ENCODE measurements around the gene TRIM27.
"Not testable (repeated sequence)": the region's sequence is repeated elsewhere in the genome, so short reads cannot be mapped to it uniquely, and the experiment has no call there.

The TRIM27 gene

GRCh38 chr6:28862077-28862476 is 61.7 kb downstream of the TRIM27 start:
- H3K9me3 ChIP-seq = peaks cover 0 to 4% (median 0%) of the 10 kb centered on the region in 3 donors
- no peaks in the 10 kb centered on the region for H3K27me3 ChIP-seq
- no peak for DNase-seq
- H3K4me1 ChIP-seq = peaks cover 0 to 14% (median 7%) of the 10 kb centered on the region in 4 donors
- intact Hi-C loops (cut with DNase I; ENCODE audit: low total_unique reads) = loop anchor here (5.0 to 10.0 kb wide), 2 partner anchors 80 to 153 kb away; no protein-coding TSS in a partner anchor
- TF ChIP-seq CTCF (IDR thresholded peaks at IDR 0.05) = no peak
- no peak overlapping the region for H3K4me3 ChIP-seq
- no peaks in the 10 kb centered on the region for H3K36me3 ChIP-seq
- no peak overlapping the region for H3K27ac ChIP-seq

GRCh38 chr6:28861339-28861738 is 62.4 kb downstream of the TRIM27 start:
- no peaks in the 10 kb centered on the region for H3K27me3 ChIP-seq
- DNase-seq = no peak
- H3K4me1 ChIP-seq = peaks cover 0 to 8% (median 4%) of the 10 kb centered on the region in 4 donors
- no peak overlapping the region for H3K4me3 ChIP-seq
- TF ChIP-seq CTCF (IDR thresholded peaks at IDR 0.05) = no peak
- H3K36me3 ChIP-seq = no peaks in the 10 kb centered on the region
- no peak overlapping the region for H3K27ac ChIP-seq
- intact Hi-C loops (cut with DNase I; ENCODE audit: low total_unique reads) = loop anchor here (5.0 to 10.0 kb wide), 2 partner anchors 81 to 153 kb away; no protein-coding TSS in a partner anchor
- H3K9me3 ChIP-seq = peaks cover 0 to 4% (median 0%) of the 10 kb centered on the region in 3 donors

GRCh38 chr6:28860581-28860980 is 63.2 kb downstream of the TRIM27 start:
- Histone ChIP-seq H3K36me3 (no peaks in the 10 kb centered on the region), H3K27me3 (no peaks in the 10 kb centered on the region), H3K9me3 (no peaks in the 10 kb centered on the region), H3K27ac (no peak overlapping the region), H3K4me3 (no peak overlapping the region), H3K4me1 (peaks cover 0 to 7% (median 4%) of the 10 kb centered on the region in 4 donors)
- intact Hi-C loops (cut with DNase I; ENCODE audit: low total_unique reads) = loop anchor here (5.0 to 10.0 kb wide), 2 partner anchors 82 to 154 kb away; no protein-coding TSS in a partner anchor
- no peak for TF ChIP-seq CTCF (IDR thresholded peaks at IDR 0.05)
- no peak for DNase-seq

GRCh38 chr6:28858963-28859362 is 64.8 kb downstream of the TRIM27 start:
- Histone ChIP-seq H3K4me1 (peaks cover 0 to 3% (median 0%) of the 10 kb centered on the region in 4 donors), H3K4me3 (no peak overlapping the region), H3K9me3 (no peaks in the 10 kb centered on the region), H3K27ac (no peak overlapping the region), H3K27me3 (no peaks in the 10 kb centered on the region), H3K36me3 (no peaks in the 10 kb centered on the region)
- DNase-seq = no peak
- TF ChIP-seq CTCF (IDR thresholded peaks at IDR 0.05) = no peak
- intact Hi-C loops (cut with DNase I; ENCODE audit: low total_unique reads) = no loop called here

- no peak overlapping the region for H3K27ac ChIP-seq
- intact Hi-C loops (cut with DNase I; ENCODE audit: low total_unique reads) = no loop called here
- no peaks in the 10 kb centered on the region for H3K9me3 ChIP-seq
- no peaks in the 10 kb centered on the region for H3K36me3 ChIP-seq
- H3K4me1 ChIP-seq = no peaks in the 10 kb centered on the region
- no peak overlapping the region for H3K4me3 ChIP-seq
- no peaks in the 10 kb centered on the region for H3K27me3 ChIP-seq
- DNase-seq = no peak
- no peak for TF ChIP-seq CTCF (IDR thresholded peaks at IDR 0.05)
Measured at GRCh38 chr6:28856620-28857005, 67.2 kb downstream of the TRIM27 start.

GRCh38 chr6:28854405-28854804 is 69.4 kb downstream of the TRIM27 start:
- H3K27me3 ChIP-seq; DNase-seq; H3K36me3 ChIP-seq; H3K9me3 ChIP-seq; H3K27ac ChIP-seq; H3K4me1 ChIP-seq; intact Hi-C loops (cut with DNase I; ENCODE audit: low total_unique reads); H3K4me3 ChIP-seq: not testable (repeated sequence)
